Calu3 (cell line): Measurements from ENCODE around the gene ANAPC4. TPM values are rescaled to one million over a fixed set of nuclear protein-coding genes. Genes with fewer than 3 reads are reported as not detected.

ENCODE experiments used
- BruUV-seq: library from RNA; stranded (reverse); fragments of 400-500 nt; replicated peaks from 2 replicates; lab custom pipeline; 2021; lab: Mats Ljungman, UMichigan
- CTCF ChIA-PET: fragments of 300-600 bp; sonication (Branson Sonifier 250); formaldehyde crosslinking; loops from one replicate; lab custom pipeline; 2022; ENCODE audit warnings: antibody characterized with exemption; lab: Charles Lee
- DNase-seq: peaks from one replicate; pipeline ENCODE4 v3.0.0; 2022
- H3K27ac Mint-ChIP-seq: one replicate; pipeline ENCODE4 v1.8.0; 2022; ENCODE audit warnings: mixed read lengths; ENCODE audit not compliant: unreplicated experiment
- H3K27me3 Mint-ChIP-seq: one replicate; pipeline ENCODE4 v1.8.0; 2022; ENCODE audit warnings: mixed read lengths; ENCODE audit not compliant: unreplicated experiment
- H3K36me3 Mint-ChIP-seq: one replicate; pipeline ENCODE4 v1.8.0; 2022; ENCODE audit warnings: mild to moderate bottlenecking, moderate library complexity, mixed read lengths; ENCODE audit not compliant: insufficient read depth, unreplicated experiment
- H3K4me1 Mint-ChIP-seq: one replicate; pipeline ENCODE4 v1.8.0; 2022; ENCODE audit warnings: mild to moderate bottlenecking, low read depth, mixed read lengths; ENCODE audit not compliant: unreplicated experiment
- H3K4me3 Mint-ChIP-seq: one replicate; pipeline ENCODE4 v1.8.0; 2022; ENCODE audit warnings: mild to moderate bottlenecking, low read depth, moderate library complexity, mixed read lengths; ENCODE audit not compliant: unreplicated experiment
- H3K9me3 Mint-ChIP-seq: one replicate; pipeline ENCODE4 v1.8.0; 2022; ENCODE audit warnings: low read depth, mixed read lengths; ENCODE audit not compliant: unreplicated experiment
- CTCF ChIP-seq: fragments of 200-600 bp; IDR thresholded peaks from one replicate; pipeline ENCODE4 v1.8.0; 2022; ENCODE audit warnings: antibody characterized with exemption; ENCODE audit not compliant: unreplicated experiment
- intact Hi-C: fragments of 100-400 bp; cut with micrococcal nuclease; formaldehyde crosslinking; loops from one replicate; pipeline ENCODE4 v1.10.0; 2022; ENCODE audit not compliant: unreplicated experiment
- total RNA-seq: library from RNA; stranded (reverse); gene quantifications from 2 replicates; pipeline ENCODE4 v1.2.3, GENCODE V29; 2022

The ANAPC4 gene
- total RNA-seq, 1 experiment from 2014 or later = 23.2 TPM

GRCh38 chr4:25401066-25401465 is 24.0 kb downstream of the ANAPC4 start:
- no peak overlapping the region for H3K27ac Mint-ChIP-seq
- DNase-seq = no peak
- CTCF ChIA-PET = no interaction called here

DNA sequence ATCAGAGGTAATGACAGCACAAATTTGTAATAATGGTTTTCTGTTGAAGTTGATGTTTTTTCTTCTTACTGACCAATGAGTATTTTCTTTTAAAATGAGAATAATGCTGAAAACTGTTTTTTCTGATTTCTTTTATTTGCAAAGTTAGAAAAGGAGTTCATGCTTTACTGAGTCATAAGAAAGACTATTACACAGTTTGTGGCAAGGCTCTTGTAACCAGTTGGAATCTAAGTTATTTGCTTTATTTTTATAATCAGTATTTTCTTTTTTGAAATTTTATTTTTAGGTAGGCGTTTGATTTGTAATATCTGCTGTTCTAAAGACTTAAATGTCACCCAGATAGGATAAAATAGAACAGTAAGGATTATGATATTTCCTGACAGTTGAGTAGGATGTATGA is 25.5 kb downstream of the ANAPC4 start:
- no peak for DNase-seq
- H3K4me1 Mint-ChIP-seq = peaks cover 18% of the 10 kb centered on the region
- peaks cover 21% of the 10 kb centered on the region for H3K36me3 Mint-ChIP-seq
- intact Hi-C loops = no loop called here
- TF ChIP-seq CTCF = no peak
- no peaks in the 10 kb centered on the region for H3K9me3 Mint-ChIP-seq
- H3K27me3 Mint-ChIP-seq = no peaks in the 10 kb centered on the region
- H3K4me3 Mint-ChIP-seq = no peak overlapping the region
- CTCF ChIA-PET = no interaction called here
- no TSS peak for BruUV-seq
- no peak overlapping the region for H3K27ac Mint-ChIP-seq

More at GRCh38 chr4:25401066-25401465, 24.0 kb downstream of the ANAPC4 start:
- H3K4me1 Mint-ChIP-seq = peaks cover 18% of the 10 kb centered on the region
- H3K9me3 Mint-ChIP-seq = peaks cover 3% of the 10 kb centered on the region
- H3K36me3 Mint-ChIP-seq = peaks cover 27% of the 10 kb centered on the region
- BruUV-seq = no TSS peak
- no peak overlapping the region for H3K4me3 Mint-ChIP-seq
- TF ChIP-seq CTCF = no peak
- no peaks in the 10 kb centered on the region for H3K27me3 Mint-ChIP-seq
- intact Hi-C loops = no loop called here

- H3K27me3 Mint-ChIP-seq = no peaks in the 10 kb centered on the region
- intact Hi-C loops = no loop called here
- no peak for DNase-seq
- CTCF ChIA-PET = interaction anchor here (0.8 kb wide), 1 partner anchor 19 kb away, joined by 4 read pairs; no protein-coding TSS in a partner anchor
- no peak overlapping the region for H3K27ac Mint-ChIP-seq
- TF ChIP-seq CTCF = no peak
- H3K4me1 Mint-ChIP-seq = peaks cover 18% of the 10 kb centered on the region
- H3K36me3 Mint-ChIP-seq = peaks cover 12% of the 10 kb centered on the region
- H3K4me3 Mint-ChIP-seq = no peak overlapping the region
- H3K9me3 Mint-ChIP-seq = no peaks in the 10 kb centered on the region
- BruUV-seq = no TSS peak
Measured at GRCh38 chr4:25403699-25404098, 26.6 kb downstream of the ANAPC4 start.

DNA sequence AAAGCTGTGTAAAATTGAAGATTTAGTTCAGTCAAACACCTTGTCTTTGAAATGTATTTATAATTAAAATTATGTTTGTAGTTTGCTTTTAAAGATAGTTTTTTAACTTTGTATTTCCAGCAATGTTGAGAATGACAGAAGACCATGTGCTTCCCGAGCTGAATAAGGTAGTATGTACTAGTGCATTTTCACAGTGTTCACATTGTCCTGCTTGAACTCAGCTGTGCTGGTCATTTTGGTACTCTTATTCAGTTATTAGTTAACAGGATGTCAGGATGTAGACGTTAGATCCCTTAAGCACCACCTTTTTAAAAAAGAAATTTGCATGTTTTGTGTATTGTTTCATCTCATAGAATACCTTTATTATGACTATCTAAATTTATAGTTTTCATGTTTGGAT is 28.4 kb downstream of the ANAPC4 start:
- TF ChIP-seq CTCF = no peak
- Mint-ChIP-seq H3K27me3 (no peaks in the 10 kb centered on the region), H3K4me3 (no peak overlapping the region), H3K4me1 (peaks cover 6% of the 10 kb centered on the region), H3K36me3 (peaks cover 3% of the 10 kb centered on the region), H3K9me3 (no peaks in the 10 kb centered on the region), H3K27ac (no peak overlapping the region)
- CTCF ChIA-PET = no interaction called here
- BruUV-seq = no TSS peak
- DNase-seq = no peak
- intact Hi-C loops = no loop called here
